ENCODE results near the gene ATG2B.

The ATG2B gene

GRCh38 chr14:96238676-96239265 is 124.4 kb downstream of the ATG2B start:
- H3K4me1 ChIP-seq (ENCODE audit: insufficient read depth, low read length, poor library complexity, severe bottlenecking) = no peaks in the 10 kb centered on the region
- no peaks in the 10 kb centered on the region for H3K9me2 ChIP-seq (replicated peaks; ENCODE audit: low read depth, low read length)
- no peaks in the 10 kb centered on the region for H3K79me2 ChIP-seq (ENCODE audit: insufficient read depth, low read length)
- H3K27me3 ChIP-seq (ENCODE audit: insufficient read depth, low read length, poor library complexity, severe bottlenecking) = no peaks in the 10 kb centered on the region
- H3K9me3 ChIP-seq (ENCODE audit: insufficient read depth, low read depth, low read length) = peaks cover 8% of the 10 kb centered on the region; the same call in 1 of the 2 replicates
- no peak overlapping the region for H3K4me2 ChIP-seq (ENCODE audit: low read depth, low read length, poor library complexity, severe bottlenecking)
- TF ChIP-seq CTCF (conservative IDR thresholded peaks at IDR 0.05; ENCODE audit: low read length) (no peak), EZH2phosphoT487 (IDR thresholded peaks at IDR 0.05; ENCODE audit: borderline replicate concordance) (no peak)
- no peak overlapping the region for H3K4me3 ChIP-seq (ENCODE audit: low read length, poor library complexity, severe bottlenecking)
- no peak overlapping the region for H2AFZ ChIP-seq (ENCODE audit: low read length)
- no peaks in the 10 kb centered on the region for H4K20me1 ChIP-seq (ENCODE audit: insufficient read depth, low read length, poor library complexity, severe bottlenecking)
- no peak overlapping the region for H3K9ac ChIP-seq (ENCODE audit: low read depth, low read length, poor library complexity, severe bottlenecking)
- H3F3A ChIP-seq (ENCODE audit: low read depth) = no peaks in the 10 kb centered on the region
- H3K36me3 ChIP-seq (ENCODE audit: insufficient read depth, low read length) = no peaks in the 10 kb centered on the region

- H3K9ac ChIP-seq (ENCODE audit: low read depth, low read length, poor library complexity, severe bottlenecking) = no peak overlapping the region
- no peaks in the 10 kb centered on the region for H3F3A ChIP-seq (ENCODE audit: low read depth)
- no peaks in the 10 kb centered on the region for H3K9me2 ChIP-seq (replicated peaks; ENCODE audit: low read depth, low read length)
- H2AFZ ChIP-seq (ENCODE audit: low read length) = no peak overlapping the region
- no peak overlapping the region for H3K4me2 ChIP-seq (ENCODE audit: low read depth, low read length, poor library complexity, severe bottlenecking)
- H3K79me2 ChIP-seq (ENCODE audit: insufficient read depth, low read length) = no peaks in the 10 kb centered on the region
- H3K36me3 ChIP-seq (ENCODE audit: insufficient read depth, low read length) = no peaks in the 10 kb centered on the region
- TF ChIP-seq EZH2phosphoT487 (IDR thresholded peaks at IDR 0.05; ENCODE audit: borderline replicate concordance) = no peak
- TF ChIP-seq CTCF (conservative IDR thresholded peaks at IDR 0.05; ENCODE audit: low read length) = no peak
- peaks cover 3% of the 10 kb centered on the region; the same call in 1 of the 2 replicates for H3K9me3 ChIP-seq (ENCODE audit: insufficient read depth, low read depth, low read length)
- H3K4me1 ChIP-seq (ENCODE audit: insufficient read depth, low read length, poor library complexity, severe bottlenecking) = no peaks in the 10 kb centered on the region
- H4K20me1 ChIP-seq (ENCODE audit: insufficient read depth, low read length, poor library complexity, severe bottlenecking) = no peaks in the 10 kb centered on the region
- H3K27me3 ChIP-seq (ENCODE audit: insufficient read depth, low read length, poor library complexity, severe bottlenecking) = no peaks in the 10 kb centered on the region
- no peak overlapping the region for H3K4me3 ChIP-seq (ENCODE audit: low read length, poor library complexity, severe bottlenecking)
These were observed 125.5 kb downstream of the ATG2B start for GRCh38 chr14:96237641-96238040.

- H3K4me2 ChIP-seq (ENCODE audit: low read depth, low read length, poor library complexity, severe bottlenecking) = no peak overlapping the region
- H3K27me3 ChIP-seq (ENCODE audit: insufficient read depth, low read length, poor library complexity, severe bottlenecking) = no peaks in the 10 kb centered on the region
- no peaks in the 10 kb centered on the region for H3K9me2 ChIP-seq (replicated peaks; ENCODE audit: low read depth, low read length)
- no peaks in the 10 kb centered on the region for H3K36me3 ChIP-seq (ENCODE audit: insufficient read depth, low read length)
- H3K4me1 ChIP-seq (ENCODE audit: insufficient read depth, low read length, poor library complexity, severe bottlenecking) = no peaks in the 10 kb centered on the region
- 0 out of 2 replicates have a peak, but pooled peaks cover 3% of the 10 kb centered on the region for H3K9me3 ChIP-seq (ENCODE audit: insufficient read depth, low read depth, low read length)
- H3K4me3 ChIP-seq (ENCODE audit: low read length, poor library complexity, severe bottlenecking) = no peak overlapping the region
- H3K9ac ChIP-seq (ENCODE audit: low read depth, low read length, poor library complexity, severe bottlenecking) = no peak overlapping the region
- TF ChIP-seq CTCF (conservative IDR thresholded peaks at IDR 0.05; ENCODE audit: low read length) (no peak), EZH2phosphoT487 (IDR thresholded peaks at IDR 0.05; ENCODE audit: borderline replicate concordance) (no peak)
- H3K79me2 ChIP-seq (ENCODE audit: insufficient read depth, low read length) = no peaks in the 10 kb centered on the region
- H2AFZ ChIP-seq (ENCODE audit: low read length) = no peak overlapping the region
- no peaks in the 10 kb centered on the region for H3F3A ChIP-seq (ENCODE audit: low read depth)
- no peaks in the 10 kb centered on the region for H4K20me1 ChIP-seq (ENCODE audit: insufficient read depth, low read length, poor library complexity, severe bottlenecking)
These were observed 127.7 kb downstream of the ATG2B start for GRCh38 chr14:96235426-96235825.

Data from Loucy (cell line).